GM21515 (cell line): ENCODE measurements around the gene PPIL3.

Experiments used
- ATAC-seq: cut with Tn5 transposase; IDR thresholded peaks from one replicate; pipeline ENCODE4 v1.9.1; 2021; ENCODE audit not compliant: unreplicated experiment

The PPIL3 gene

GRCh38 chr2:200861617-200862155 is 27.2 kb downstream of the PPIL3 start:
- ATAC-seq, result no peak

- ATAC-seq, result no peak
Measured at GRCh38 chr2:200860092-200860795, 28.6 kb downstream of the PPIL3 start.

- ATAC-seq, result no peak
Measured at GRCh38 chr2:200856806-200857205, 32.1 kb downstream of the PPIL3 start.

GRCh38 chr2:200852605-200853004 is 36.3 kb downstream of the PPIL3 start:
- ATAC-seq, result no peak

GRCh38 chr2:200851398-200852248 is 37.3 kb downstream of the PPIL3 start:
- ATAC-seq, result no peak

- no peak for ATAC-seq
Measured at GRCh38 chr2:200850512-200851256, 38.2 kb downstream of the PPIL3 start.

GRCh38 chr2:200847939-200848338 is 40.9 kb downstream of the PPIL3 start:
- no peak for ATAC-seq

GRCh38 chr2:200847269-200847668 is 41.6 kb downstream of the PPIL3 start:
- no peak for ATAC-seq

GRCh38 chr2:200845669-200846325 is 43.1 kb downstream of the PPIL3 start:
- ATAC-seq, result no peak

- ATAC-seq, result no peak
Measured at GRCh38 chr2:200845194-200845593, 43.7 kb downstream of the PPIL3 start.

- ATAC-seq, result no peak
Measured at GRCh38 chr2:200843993-200844948, 44.6 kb downstream of the PPIL3 start.

GRCh38 chr2:200839513-200839912 is 49.4 kb downstream of the PPIL3 start:
- ATAC-seq, result no peak

- no peak for ATAC-seq
Measured at GRCh38 chr2:200834701-200835100, 54.2 kb downstream of the PPIL3 start.

GRCh38 chr2:200829258-200829655 is 59.6 kb downstream of the PPIL3 start:
- no peak for ATAC-seq

GRCh38 chr2:200828572-200829257 is 60.2 kb downstream of the PPIL3 start:
- ATAC-seq, result no peak

GRCh38 chr2:200828104-200828503 is 60.8 kb downstream of the PPIL3 start:
- no peak for ATAC-seq

- no peak for ATAC-seq
Measured at GRCh38 chr2:200821686-200822245, 67.1 kb downstream of the PPIL3 start.
